GM12864 (cell line): ENCODE measurements around the gene BTNL9.

ENCODE experiments used
- DNase-seq: peaks from one replicate; pipeline ENCODE4 v3.0.0-alpha.2; 2011; ENCODE audit warnings: low read depth
- H3K4me3 ChIP-seq: 2 replicates; pipeline ENCODE4 v1.5.1; 2011; ENCODE audit warnings: mild to moderate bottlenecking, low read depth, low read length, control low read depth
- CTCF ChIP-seq: IDR thresholded peaks from 2 replicates; pipeline ENCODE4 v1.5.1; 2011; ENCODE audit warnings: low read depth, mild to moderate bottlenecking, moderate library complexity, low read length, control low read depth, inconsistent platforms; ENCODE audit errors: missing control alignments

BTNL9 gene

GRCh38 chr5:181107699-181108098, 67.6 kb downstream of the BTNL9 start:
- no peak for DNase-seq
- H3K4me3 ChIP-seq: no peak overlapping the region
- TF ChIP-seq CTCF: no peak

GRCh38 chr5:181108578-181109165, 68.6 kb downstream of the BTNL9 start:
- DNase-seq: no peak
- H3K4me3 ChIP-seq: no peak overlapping the region
- no peak for TF ChIP-seq CTCF

GRCh38 chr5:181109489-181110013, 69.5 kb downstream of the BTNL9 start:
- H3K4me3 ChIP-seq: no peak overlapping the region
- no peak for DNase-seq
- TF ChIP-seq CTCF: no peak

- TF ChIP-seq CTCF: no peak
- DNase-seq: no peak
- no peak overlapping the region for H3K4me3 ChIP-seq
Observed at GRCh38 chr5:181111010-181111409, 70.9 kb downstream of the BTNL9 start.
